ENCODE measurements around the gene FOXL2. TPM values are rescaled to one million over a fixed set of nuclear protein-coding genes. Genes with fewer than 3 reads are reported as not detected.

Gene FOXL2
- total RNA-seq, 1 donor from 2014 or later: not detected

DNA sequence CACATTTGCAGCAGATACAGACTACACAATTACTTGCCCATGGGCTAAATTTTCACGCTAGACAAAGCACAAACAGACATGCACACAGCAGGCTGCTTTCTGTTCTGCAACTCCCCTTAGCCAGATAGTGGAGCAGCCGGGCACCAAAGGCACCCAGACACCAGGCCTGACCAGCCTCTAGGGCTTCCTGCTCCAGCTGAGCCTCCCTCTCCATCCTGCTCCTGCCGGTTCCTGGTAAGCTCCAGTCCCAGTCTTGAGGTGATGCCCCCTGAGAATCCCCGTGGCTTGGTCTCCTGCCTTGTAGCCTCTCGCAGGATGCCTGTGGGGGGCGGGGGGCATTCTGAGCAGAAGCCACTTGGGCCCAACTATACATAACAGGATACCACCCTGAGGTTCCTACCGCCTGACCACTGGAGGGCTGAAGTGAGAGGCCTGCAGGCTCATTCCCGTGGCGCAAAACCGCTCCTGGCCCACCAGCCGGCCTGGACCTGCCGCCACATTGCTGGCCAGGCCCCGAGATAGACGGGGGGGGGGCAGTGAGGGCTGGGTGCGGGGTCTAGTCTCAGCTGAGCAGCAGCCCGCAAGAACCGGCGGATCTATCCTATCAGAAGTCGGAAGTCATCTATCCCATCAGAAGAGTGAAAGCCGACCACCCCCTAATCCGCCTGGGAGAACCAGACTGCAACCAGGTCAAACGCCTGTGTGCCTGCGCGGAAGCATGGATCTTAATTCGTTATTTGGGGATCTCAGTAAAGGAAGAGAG lies 3.9 kb downstream of the FOXL2 start:
- no peak overlapping the region for H2AFZ ChIP-seq (replicated peaks)
- peak; percentile 67 for DNase-seq (ENCODE audit: low spot score)
- no peaks in the 10 kb centered on the region for H3K79me2 ChIP-seq (ENCODE audit: low read depth)
- H3K4me3 ChIP-seq: no peak overlapping the region
- TF ChIP-seq, protein P1, sequence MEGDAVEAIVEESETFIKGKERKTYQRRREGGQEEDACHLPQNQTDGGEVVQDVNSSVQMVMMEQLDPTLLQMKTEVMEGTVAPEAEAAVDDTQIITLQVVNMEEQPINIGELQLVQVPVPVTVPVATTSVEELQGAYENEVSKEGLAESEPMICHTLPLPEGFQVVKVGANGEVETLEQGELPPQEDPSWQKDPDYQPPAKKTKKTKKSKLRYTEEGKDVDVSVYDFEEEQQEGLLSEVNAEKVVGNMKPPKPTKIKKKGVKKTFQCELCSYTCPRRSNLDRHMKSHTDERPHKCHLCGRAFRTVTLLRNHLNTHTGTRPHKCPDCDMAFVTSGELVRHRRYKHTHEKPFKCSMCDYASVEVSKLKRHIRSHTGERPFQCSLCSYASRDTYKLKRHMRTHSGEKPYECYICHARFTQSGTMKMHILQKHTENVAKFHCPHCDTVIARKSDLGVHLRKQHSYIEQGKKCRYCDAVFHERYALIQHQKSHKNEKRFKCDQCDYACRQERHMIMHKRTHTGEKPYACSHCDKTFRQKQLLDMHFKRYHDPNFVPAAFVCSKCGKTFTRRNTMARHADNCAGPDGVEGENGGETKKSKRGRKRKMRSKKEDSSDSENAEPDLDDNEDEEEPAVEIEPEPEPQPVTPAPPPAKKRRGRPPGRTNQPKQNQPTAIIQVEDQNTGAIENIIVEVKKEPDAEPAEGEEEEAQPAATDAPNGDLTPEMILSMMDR (IDR thresholded peaks at IDR 0.05): peak; percentile 20
- no peak for TF ChIP-seq EZH2phosphoT487 (IDR thresholded peaks at IDR 0.05)
- no peaks in the 10 kb centered on the region for H3K9me3 Mint-ChIP-seq
- H3K4me1 ChIP-seq: peaks cover 56% of the 10 kb centered on the region
- no peaks in the 10 kb centered on the region for H3K36me3 Mint-ChIP-seq
- H4K20me1 ChIP-seq (ENCODE audit: low read depth): peaks cover 94% of the 10 kb centered on the region
- H3K4me2 ChIP-seq: peak overlapping the region; percentile 34
- H3K27me3 ChIP-seq: peaks cover 100% of the 10 kb centered on the region
- H3K4me1 Mint-ChIP-seq: peaks cover 35% of the 10 kb centered on the region
- H3K27ac Mint-ChIP-seq: no peak overlapping the region
- no peak overlapping the region for H3K9ac ChIP-seq
- H3K27ac ChIP-seq: no peak overlapping the region
- H3F3A ChIP-seq (ENCODE audit: low read depth): peaks cover 27% of the 10 kb centered on the region
- no peak overlapping the region for H3K4me3 Mint-ChIP-seq
- peaks cover 81% of the 10 kb centered on the region for H3K27me3 Mint-ChIP-seq (ENCODE audit: insufficient read depth, low read depth)
- H3K36me3 ChIP-seq: no peaks in the 10 kb centered on the region
- no peaks in the 10 kb centered on the region for H3K9me3 ChIP-seq (ENCODE audit: low read depth)

DNA sequence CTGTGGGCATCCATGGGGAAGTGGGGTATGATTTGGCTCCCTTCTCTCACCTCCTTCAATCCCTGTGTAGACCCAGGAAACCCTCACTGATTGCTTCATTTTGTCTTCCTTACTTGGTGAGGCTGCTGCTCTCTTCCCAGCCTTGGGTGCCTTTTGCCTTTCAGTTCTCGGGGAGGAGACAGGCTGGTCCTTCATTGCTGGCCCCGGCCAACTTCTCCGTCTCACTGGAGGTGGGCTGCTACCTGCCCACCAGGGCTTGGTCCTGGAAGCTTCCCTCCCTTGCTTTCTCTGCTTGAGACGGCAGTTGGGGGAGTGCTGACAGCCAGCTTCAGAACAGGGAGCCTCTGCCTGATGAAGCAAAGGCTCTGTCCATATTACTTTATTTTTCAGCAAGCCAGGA lies 4.7 kb downstream of the FOXL2 start:
- Histone ChIP-seq H4K20me1 (ENCODE audit: low read depth) (peaks cover 94% of the 10 kb centered on the region), H3F3A (ENCODE audit: low read depth) (peaks cover 31% of the 10 kb centered on the region), H3K4me2 (no peak overlapping the region), H3K4me1 (peaks cover 54% of the 10 kb centered on the region), H3K36me3 (no peaks in the 10 kb centered on the region), H3K4me3 (no peak overlapping the region), H3K9me3 (ENCODE audit: low read depth) (no peaks in the 10 kb centered on the region), H3K9ac (no peak overlapping the region), H2AFZ (replicated peaks) (no peak overlapping the region), H3K27ac (no peak overlapping the region), H3K27me3 (peaks cover 100% of the 10 kb centered on the region), H3K79me2 (ENCODE audit: low read depth) (no peaks in the 10 kb centered on the region)
- DNase-seq (ENCODE audit: low spot score): no peak
- Mint-ChIP-seq H3K27me3 (ENCODE audit: insufficient read depth, low read depth) (peaks cover 81% of the 10 kb centered on the region), H3K4me1 (peaks cover 36% of the 10 kb centered on the region), H3K27ac (no peak overlapping the region), H3K9me3 (no peaks in the 10 kb centered on the region), H3K36me3 (no peaks in the 10 kb centered on the region), H3K4me3 (no peak overlapping the region)
- TF ChIP-seq, protein P1 (IDR thresholded peaks at IDR 0.05): no peak
- no peak for TF ChIP-seq EZH2 (IDR thresholded peaks at IDR 0.05)
- no peak for TF ChIP-seq EZH2phosphoT487 (IDR thresholded peaks at IDR 0.05)

DNA sequence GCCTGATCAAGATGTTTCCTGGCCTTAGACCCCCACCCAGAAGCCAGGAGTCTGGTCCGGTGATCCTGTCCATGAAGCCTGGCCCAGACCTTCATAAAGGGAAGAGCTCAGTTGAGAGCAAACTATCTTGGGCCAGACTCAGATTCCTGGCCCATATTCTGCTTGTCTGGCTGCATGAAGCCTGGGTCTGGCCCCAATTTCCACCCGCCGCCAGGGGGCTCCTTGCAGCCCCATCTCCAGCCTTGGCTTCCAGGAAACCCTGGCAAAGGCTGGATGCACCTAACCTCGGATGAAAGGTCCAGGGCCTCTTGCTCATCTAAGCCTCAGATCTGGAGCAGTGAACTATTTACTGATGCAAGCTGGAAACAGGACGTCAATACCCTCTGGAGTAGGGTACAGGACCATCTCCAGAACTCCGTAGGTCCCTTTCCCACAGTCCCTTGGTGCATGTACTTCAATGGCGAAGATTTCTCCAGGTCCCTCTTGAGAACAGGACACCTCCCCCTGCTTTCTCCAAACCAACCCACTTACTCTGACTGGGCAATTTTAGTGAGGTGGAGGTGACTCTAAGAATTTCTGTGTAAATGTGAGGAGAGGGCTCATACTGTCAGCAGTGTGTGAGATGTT lies 5.6 kb downstream of the FOXL2 start:
- H4K20me1 ChIP-seq (ENCODE audit: low read depth): peaks cover 95% of the 10 kb centered on the region
- no peak overlapping the region for H2AFZ ChIP-seq (replicated peaks)
- Mint-ChIP-seq H3K4me3 (no peak overlapping the region), H3K27me3 (ENCODE audit: insufficient read depth, low read depth) (peaks cover 87% of the 10 kb centered on the region), H3K9me3 (no peaks in the 10 kb centered on the region), H3K27ac (no peak overlapping the region), H3K4me1 (peaks cover 42% of the 10 kb centered on the region), H3K36me3 (no peaks in the 10 kb centered on the region)
- no peaks in the 10 kb centered on the region for H3K79me2 ChIP-seq (ENCODE audit: low read depth)
- no peak overlapping the region for H3K9ac ChIP-seq
- no peak overlapping the region for H3K4me2 ChIP-seq
- TF ChIP-seq, protein P1 (IDR thresholded peaks at IDR 0.05): peak; percentile 81
- TF ChIP-seq EZH2 (IDR thresholded peaks at IDR 0.05): peak; percentile 46
- TF ChIP-seq EZH2phosphoT487 (IDR thresholded peaks at IDR 0.05): no peak
- no peaks in the 10 kb centered on the region for H3K9me3 ChIP-seq (ENCODE audit: low read depth)
- peaks cover 45% of the 10 kb centered on the region for H3K4me1 ChIP-seq
- peaks cover 100% of the 10 kb centered on the region for H3K27me3 ChIP-seq
- no peak overlapping the region for H3K27ac ChIP-seq
- peak; percentile 79 for DNase-seq (ENCODE audit: low spot score)
- peaks cover 40% of the 10 kb centered on the region for H3F3A ChIP-seq (ENCODE audit: low read depth)
- H3K36me3 ChIP-seq: no peaks in the 10 kb centered on the region
- H3K4me3 ChIP-seq: no peak overlapping the region

All from neural progenitor cell (in vitro differentiated cells).